OCI-LY1 (cell line): ENCODE measurements around the gene RASSF8.

Experiments used
- H2AFZ ChIP-seq: fragments of 200-600 bp; sonication (generic), shearing (Covaris generic); 2 replicates; pipeline ENCODE4 v1.6.0; 2014; ENCODE audit warnings: antibody characterized with exemption, mild to moderate bottlenecking, low read length
- H3F3A ChIP-seq: fragments of 200-600 bp; sonication (generic), shearing (Covaris generic); 2 replicates; pipeline ENCODE4 v1.6.0; 2014; ENCODE audit warnings: mild to moderate bottlenecking, antibody characterized with exemption, low read length, moderate library complexity; ENCODE audit not compliant: insufficient read depth
- H3K27ac ChIP-seq: fragments of 200-600 bp; sonication (generic); 2 replicates; pipeline ENCODE4 v1.5.1; 2014; ENCODE audit warnings: low read length, mixed run types, mild to moderate bottlenecking, low read depth; ENCODE audit not compliant: poor library complexity, severe bottlenecking
- H3K27me3 ChIP-seq: fragments of 200-600 bp; sonication (generic); 2 replicates; pipeline ENCODE4 v1.6.0; 2014; ENCODE audit warnings: antibody characterized with exemption, mild to moderate bottlenecking, low read length, moderate library complexity; ENCODE audit not compliant: insufficient read depth
- H3K36me3 ChIP-seq: fragments of 200-600 bp; sonication (generic); 2 replicates; pipeline ENCODE4 v1.6.1; 2014; ENCODE audit warnings: mild to moderate bottlenecking, antibody characterized with exemption, low read length, moderate library complexity, mixed read lengths; ENCODE audit not compliant: insufficient read depth
- H3K4me1 ChIP-seq: fragments of 200-600 bp; sonication (generic); 2 replicates; pipeline ENCODE4 v1.5.1; 2014; ENCODE audit warnings: mild to moderate bottlenecking, low read length, moderate library complexity; ENCODE audit not compliant: insufficient read depth, severe bottlenecking
- H3K4me2 ChIP-seq: fragments of 200-600 bp; sonication (generic), shearing (Covaris generic); 2 replicates; pipeline ENCODE4 v1.6.1; 2014; ENCODE audit warnings: low read length
- H3K4me3 ChIP-seq: fragments of 200-600 bp; sonication (generic); 2 replicates; pipeline ENCODE4 v1.5.1; 2014; ENCODE audit warnings: low read length, low read depth, mild to moderate bottlenecking, mixed read lengths; ENCODE audit not compliant: poor library complexity, severe bottlenecking
- H3K79me2 ChIP-seq: fragments of 200-600 bp; shearing (Covaris generic); 2 replicates; pipeline ENCODE4 v1.6.1; 2016; ENCODE audit warnings: mixed run types, low read length, mixed read lengths; ENCODE audit not compliant: insufficient read depth
- H3K9ac ChIP-seq: fragments of 200-600 bp; sonication (generic), shearing (Covaris generic); 2 replicates; pipeline ENCODE4 v1.6.1; 2014; ENCODE audit warnings: mild to moderate bottlenecking, low read length, mixed read lengths
- H3K9me2 ChIP-seq: fragments of 200-600 bp; sonication (generic), shearing (Covaris generic); 2 replicates; pipeline ENCODE4 v1.6.1; 2014; ENCODE audit warnings: low read depth, mild to moderate bottlenecking, low read length, mixed read lengths
- H3K9me3 ChIP-seq: fragments of 200-600 bp; shearing (Covaris generic); 2 replicates; pipeline ENCODE4 v1.6.1; 2014; ENCODE audit warnings: low read length, mixed read lengths
- H4K20me1 ChIP-seq: fragments of 200-600 bp; sonication (generic), shearing (Covaris generic); 2 replicates; pipeline ENCODE4 v1.6.0; 2016; ENCODE audit warnings: mild to moderate bottlenecking, low read length; ENCODE audit not compliant: insufficient read depth
- CTCF ChIP-seq: fragments of 200-600 bp; sonication (generic), shearing (Covaris generic); IDR thresholded peaks from 2 replicates; pipeline ENCODE4 v1.5.1; 2017; ENCODE audit warnings: mild to moderate bottlenecking, antibody characterized with exemption, low read length, moderate library complexity, mixed read lengths
- EZH2 ChIP-seq: fragments of 200-600 bp; sonication (generic), shearing (Covaris generic); IDR thresholded peaks from 2 replicates; pipeline ENCODE4 v1.8.0; 2017; ENCODE audit warnings: borderline replicate concordance, mixed run types, mild to moderate bottlenecking, antibody characterized with exemption, low read length, moderate library complexity, mixed read lengths

RASSF8 gene

GRCh38 chr12:25980035-25980434 is 21.6 kb downstream of the RASSF8 start:
- Histone ChIP-seq H4K20me1 (no peaks in the 10 kb centered on the region), H3K36me3 (no peaks in the 10 kb centered on the region), H3K79me2 (no peaks in the 10 kb centered on the region), H3K4me2 (no peak overlapping the region), H3K9ac (no peak overlapping the region), H3F3A (no peaks in the 10 kb centered on the region), H3K9me3 (no peaks in the 10 kb centered on the region), H3K27me3 (no peaks in the 10 kb centered on the region), H3K9me2 (no peaks in the 10 kb centered on the region), H3K4me3 (no peak overlapping the region), H3K4me1 (no peaks in the 10 kb centered on the region), H3K27ac (no peak overlapping the region), H2AFZ (no peak overlapping the region)
- no peak for TF ChIP-seq EZH2
- no peak for TF ChIP-seq CTCF

GRCh38 chr12:25981597-25981996 is 23.1 kb downstream of the RASSF8 start:
- no peak overlapping the region for H2AFZ ChIP-seq
- H3K4me1 ChIP-seq: no peaks in the 10 kb centered on the region
- no peaks in the 10 kb centered on the region for H3K9me2 ChIP-seq
- H3K79me2 ChIP-seq: no peaks in the 10 kb centered on the region
- no peaks in the 10 kb centered on the region for H3K36me3 ChIP-seq
- TF ChIP-seq EZH2: no peak
- no peak for TF ChIP-seq CTCF
- no peak overlapping the region for H3K4me2 ChIP-seq
- H3K4me3 ChIP-seq: no peak overlapping the region
- H3F3A ChIP-seq: no peaks in the 10 kb centered on the region
- H4K20me1 ChIP-seq: no peaks in the 10 kb centered on the region
- H3K27me3 ChIP-seq: no peaks in the 10 kb centered on the region
- H3K9me3 ChIP-seq: no peaks in the 10 kb centered on the region
- no peak overlapping the region for H3K27ac ChIP-seq
- no peak overlapping the region for H3K9ac ChIP-seq

GRCh38 chr12:25982416-25982815 is 23.9 kb downstream of the RASSF8 start:
- H3K4me1 ChIP-seq: no peaks in the 10 kb centered on the region
- no peak overlapping the region for H3K27ac ChIP-seq
- H3K27me3 ChIP-seq: no peaks in the 10 kb centered on the region
- H3K9me2 ChIP-seq: no peaks in the 10 kb centered on the region
- H3K36me3 ChIP-seq: no peaks in the 10 kb centered on the region
- no peaks in the 10 kb centered on the region for H3F3A ChIP-seq
- H3K79me2 ChIP-seq: no peaks in the 10 kb centered on the region
- H3K9me3 ChIP-seq: no peaks in the 10 kb centered on the region
- no peak overlapping the region for H3K9ac ChIP-seq
- TF ChIP-seq EZH2: no peak
- no peak for TF ChIP-seq CTCF
- no peak overlapping the region for H3K4me3 ChIP-seq
- no peak overlapping the region for H2AFZ ChIP-seq
- no peak overlapping the region for H3K4me2 ChIP-seq
- H4K20me1 ChIP-seq: no peaks in the 10 kb centered on the region
